Sigmoid colon (tissue), 7 donors: ENCODE results near the gene SFTPA1. TPM values are rescaled to one million over a fixed set of nuclear protein-coding genes. Genes with fewer than 3 reads are reported as not detected.
"Not testable (repeated sequence)": the region's sequence is repeated elsewhere in the genome, so short reads cannot be mapped to it uniquely, and the experiment has no call there.

Experiments used
- DNase-seq: peaks from one replicate; pipeline ENCODE4 v3.0.0-alpha.2; 2019
- H3K27ac ChIP-seq, 4 donors: fragments of 200-600 bp; sonication (generic); one replicate each; pipeline ENCODE4 v1.5.1; 2016 to 2019; ENCODE audit warnings: mild to moderate bottlenecking in 1 of 4
- H3K27me3 ChIP-seq, 3 donors: fragments of 200-600 bp; sonication (generic); one replicate each; pipeline ENCODE4 v1.5.1; 2019; ENCODE audit warnings: mild to moderate bottlenecking in 1 of 3
- H3K36me3 ChIP-seq, 4 donors: fragments of 200-600 bp; sonication (generic); one replicate each; pipeline ENCODE4 v1.5.1; 2016 to 2019
- H3K4me1 ChIP-seq, 4 donors: fragments of 200-600 bp; sonication (generic); one replicate each; pipeline ENCODE4 v1.5.1; 2017 to 2019
- H3K4me3 ChIP-seq, 4 donors: fragments of 200-600 bp; sonication (generic); one replicate each; pipeline ENCODE4 v1.5.1; 2017 to 2019; ENCODE audit warnings: mild to moderate bottlenecking in 2 of 4, moderate library complexity in 1 of 4
- H3K9me3 ChIP-seq, 4 donors: fragments of 200-600 bp in 3 of 4; sonication (generic) in 3 of 4; one replicate each; pipeline versions ENCODE4 v1.5.1 to v1.6.1; 2013 to 2019
- CTCF ChIP-seq, 4 experiments: fragments of 450-650 bp in 3 of 4; fragments of 200-600 bp in 1 of 4; IDR thresholded peaks; one replicate each; pipeline ENCODE4 v1.5.1; 2016 to 2019; ENCODE audit warnings: antibody characterized with exemption in 4 of 4, mild to moderate bottlenecking in 3 of 4, moderate library complexity in 2 of 4
- EP300 ChIP-seq, 4 donors: sonication (generic); formaldehyde crosslinking; IDR thresholded peaks; one replicate each; pipeline ENCODE4 v1.6.1; 2017; ENCODE audit warnings: antibody characterized with exemption in 4 of 4
- POLR2A ChIP-seq, 2 donors: fragments of 450-650 bp; IDR thresholded peaks; one replicate each; pipeline ENCODE4 v1.6.1; 2016; ENCODE audit warnings: antibody characterized with exemption in 2 of 2, mild to moderate bottlenecking in 2 of 2, moderate library complexity in 2 of 2
- POLR2AphosphoS5 ChIP-seq, 4 donors: sonication (generic); formaldehyde crosslinking; IDR thresholded peaks; one replicate each; pipeline ENCODE4 v1.6.1; 2017; ENCODE audit warnings: antibody characterized with exemption in 4 of 4
- WGBS, 2 donors: extraction: QIAGEN DNeasy Blood & Tissue Kit; methylation state at CpG; one replicate each; pipeline ENCODE4 v1.1.7; 2013; 5-methylcytosine and 5-hydroxymethylcytosine counted together
- intact Hi-C: fragments of 100-400 bp; cut with DNase I; formaldehyde crosslinking; loops from one replicate; pipeline ENCODE4 v1.15.1; 2023
- polyA plus RNA-seq, 3 donors: library from polyadenylated mRNA; stranded (reverse); fragments of 200-250 nt; gene quantifications; one replicate each; pipeline ENCODE4 v1.2.3, GENCODE V29; 2013
- total RNA-seq, 4 donors: library from RNA; depleted of rRNA; stranded (reverse); fragments of >200 nt; gene quantifications; one replicate each; pipeline ENCODE4 v1.1.0, GENCODE V29; 2016
- donor health status: healthy with polysubstance abuse.
- donor health status: Bipolar disorder and iron deficiency.
- donor health status: healthy.

Gene SFTPA1
- total and polyA plus RNA-seq, 7 donors = 0.39 to 2.4 TPM; not detected in 5

- intact Hi-C loops = no loop called here
- Histone ChIP-seq H3K9me3 (no peaks in the 10 kb centered on the region), H3K27ac (no peak overlapping the region), H3K4me1 (no peaks in the 10 kb centered on the region), H3K27me3 (no peaks in the 10 kb centered on the region), H3K36me3 (no peaks in the 10 kb centered on the region), H3K4me3 (no peak overlapping the region)
- no peak for TF ChIP-seq CTCF (IDR thresholded peaks at IDR 0.05)
- TF ChIP-seq POLR2A (IDR thresholded peaks at IDR 0.05) = no peak
- TF ChIP-seq EP300 (IDR thresholded peaks at IDR 0.05) = no peak
- no peak for TF ChIP-seq POLR2AphosphoS5 (IDR thresholded peaks at IDR 0.05)
- WGBS, 2 donors = 91 to 98% methylated on average over 2 of the region's 2 CpGs
- DNase-seq = no peak
Measured at GRCh38 chr10:79579361-79579760, 31.4 kb upstream of the SFTPA1 start.

- Histone ChIP-seq H3K4me1 (no peaks in the 10 kb centered on the region), H3K27me3 (no peaks in the 10 kb centered on the region), H3K9me3 (no peaks in the 10 kb centered on the region), H3K27ac (no peak overlapping the region), H3K36me3 (no peaks in the 10 kb centered on the region), H3K4me3 (no peak overlapping the region)
- intact Hi-C loops = no loop called here
- DNase-seq = no peak
- TF ChIP-seq POLR2AphosphoS5 (IDR thresholded peaks at IDR 0.05) = no peak
- TF ChIP-seq EP300 (IDR thresholded peaks at IDR 0.05) = no peak
- TF ChIP-seq POLR2A (IDR thresholded peaks at IDR 0.05) = no peak
- TF ChIP-seq CTCF (IDR thresholded peaks at IDR 0.05) = no peak
Measured at GRCh38 chr10:79581044-79581443, 29.7 kb upstream of the SFTPA1 start.

GRCh38 chr10:79582096-79582495 lies 28.6 kb upstream of the SFTPA1 start:
- no peaks in the 10 kb centered on the region for H3K27me3 ChIP-seq
- intact Hi-C loops = no loop called here
- TF ChIP-seq CTCF (IDR thresholded peaks at IDR 0.05) (no peak), EP300 (IDR thresholded peaks at IDR 0.05) (no peak), POLR2AphosphoS5 (IDR thresholded peaks at IDR 0.05) (no peak), POLR2A (IDR thresholded peaks at IDR 0.05) (no peak)
- H3K9me3 ChIP-seq = no peaks in the 10 kb centered on the region
- H3K4me3 ChIP-seq = no peak overlapping the region
- 88 to 89% methylated on average over 6 of the region's 6 CpGs for WGBS, 2 donors
- H3K4me1 ChIP-seq = no peaks in the 10 kb centered on the region
- no peak for DNase-seq
- no peak overlapping the region for H3K27ac ChIP-seq
- no peaks in the 10 kb centered on the region for H3K36me3 ChIP-seq

- H3K4me3 ChIP-seq, intact Hi-C loops: not testable (repeated sequence)
- WGBS, 2 donors = 73 to 78% methylated on average over 3 to 6 of the region's 6 CpGs
Measured at GRCh38 chr10:79582954-79583353, 27.8 kb upstream of the SFTPA1 start.

GRCh38 chr10:79583488-79584024 lies 27.2 kb upstream of the SFTPA1 start:
- WGBS, 2 donors = 89 to 93% methylated on average over 7 of the region's 7 CpGs
- H3K9me3 ChIP-seq = no peaks in the 10 kb centered on the region
- TF ChIP-seq EP300 (IDR thresholded peaks at IDR 0.05) (no peak), POLR2A (IDR thresholded peaks at IDR 0.05) (no peak), CTCF (IDR thresholded peaks at IDR 0.05) (no peak), POLR2AphosphoS5 (IDR thresholded peaks at IDR 0.05) (no peak)

More at GRCh38 chr10:79582954-79583353, 27.8 kb upstream of the SFTPA1 start:
- not testable (repeated sequence) for H3K27ac ChIP-seq, H3K9me3 ChIP-seq, DNase-seq, H3K27me3 ChIP-seq, H3K36me3 ChIP-seq, H3K4me1 ChIP-seq

More at GRCh38 chr10:79583488-79584024, 27.2 kb upstream of the SFTPA1 start:
- Histone ChIP-seq H3K27ac (no peak overlapping the region), H3K36me3 (no peaks in the 10 kb centered on the region), H3K4me3 (no peak overlapping the region), H3K27me3 (no peaks in the 10 kb centered on the region), H3K4me1 (no peaks in the 10 kb centered on the region)
- intact Hi-C loops = no loop called here
- no peak for DNase-seq
